Prostate gland (tissue), 2 donors: ENCODE data around the gene PROX2. TPM values are rescaled to one million over a fixed set of nuclear protein-coding genes. Genes with fewer than 3 reads are reported as not detected.

Experiments
- DNase-seq: peaks from one replicate; pipeline ENCODE4 v3.0.0-alpha.2; 2019; ENCODE audit warnings: low spot score
- H3K27ac ChIP-seq, 2 donors: fragments of 200-600 bp; sonication (generic); 2 replicates each; pipeline ENCODE4 v1.5.1; 2017 to 2019
- H3K27me3 ChIP-seq: fragments of 200-600 bp; sonication (generic); replicated peaks from 2 replicates; pipeline ENCODE4 v1.5.1; 2019; ENCODE audit not compliant: insufficient read depth
- H3K36me3 ChIP-seq, 2 donors: fragments of 200-600 bp; sonication (generic); 1 replicate in 1 of 2; 2 replicates in 1 of 2; pipeline versions ENCODE4 v1.5.1 to v1.8.1; 2017 to 2019
- H3K4me1 ChIP-seq: fragments of 200-600 bp; sonication (generic); replicated peaks from 2 replicates; pipeline ENCODE4 v1.5.1; 2019
- H3K4me3 ChIP-seq, 2 donors: fragments of 200-600 bp; sonication (generic); 2 replicates each; pipeline ENCODE4 v1.5.1; 2017 to 2019
- H3K9me3 ChIP-seq: fragments of 200-600 bp; sonication (generic); 2 replicates; pipeline ENCODE4 v1.5.1; 2017
- CTCF ChIP-seq, 4 experiments: fragments of 200-600 bp in 2 of 4; fragments of 450-650 bp in 2 of 4; sonication (generic) in 2 of 4; IDR thresholded peaks; 1 replicate in 3 of 4; 2 replicates in 1 of 4; pipeline ENCODE4 v1.5.1; 2016 to 2019; ENCODE audit warnings: antibody characterized with exemption in 4 of 4, mild to moderate bottlenecking in 2 of 4, moderate library complexity in 2 of 4
- POLR2A ChIP-seq: fragments of 450-650 bp; IDR thresholded peaks from one replicate; pipeline ENCODE4 v1.6.1; 2016; ENCODE audit warnings: antibody characterized with exemption, mild to moderate bottlenecking
- POLR2AphosphoS5 ChIP-seq: sonication (generic); formaldehyde crosslinking; IDR thresholded peaks from one replicate; pipeline ENCODE4 v1.6.1; 2017; ENCODE audit warnings: antibody characterized with exemption
- whole genome bisulfite sequencing: methylation state at CpG from one replicate; pipeline ENCODE4 v1.1.5; 2018; 5-methylcytosine and 5-hydroxymethylcytosine counted together
- intact Hi-C: fragments of 100-400 bp; cut with DNase I; formaldehyde crosslinking; loops from one replicate; pipeline ENCODE4 v1.14.2; 2022
- total RNA-seq, 2 donors: library from RNA; depleted of rRNA; stranded (reverse); fragments of >200 nt; gene quantifications; one replicate each; pipeline ENCODE4 v1.1.0, GENCODE V29; 2016

PROX2 gene
- total RNA-seq, 2 donors from 2014 or later, result not detected

GRCh38 chr14:74868739-74869138 lies 7.2 kb downstream of the PROX2 start:
- DNase-seq, result no peak
- Histone ChIP-seq H3K27me3 (no peaks in the 10 kb centered on the region), H3K27ac (no peak overlapping the region), H3K36me3 (no peaks in the 10 kb centered on the region), H3K9me3 (no peaks in the 10 kb centered on the region), H3K4me1 (no peaks in the 10 kb centered on the region), H3K4me3 (no peak overlapping the region)
- 90% methylated on average over 8 of the region's 8 CpGs for WGBS
- intact Hi-C loops, result no loop called here
- TF ChIP-seq POLR2AphosphoS5, result no peak
- no peak for TF ChIP-seq CTCF (IDR thresholded peaks at IDR 0.05)
- TF ChIP-seq POLR2A, result no peak

- H3K27ac ChIP-seq, result no peak overlapping the region
- no peaks in the 10 kb centered on the region for H3K36me3 ChIP-seq
- TF ChIP-seq CTCF (IDR thresholded peaks at IDR 0.05), result no peak
- no peaks in the 10 kb centered on the region for H3K9me3 ChIP-seq
- H3K27me3 ChIP-seq, result no peaks in the 10 kb centered on the region
- H3K4me1 ChIP-seq, result no peaks in the 10 kb centered on the region
- WGBS, result 57% methylated on average over 5 of the region's 5 CpGs
- no peak overlapping the region for H3K4me3 ChIP-seq
- intact Hi-C loops, result no loop called here
- no peak for DNase-seq
These were observed 8.3 kb downstream of the PROX2 start for GRCh38 chr14:74867673-74868072.

GRCh38 chr14:74866708-74867389 lies 9.1 kb downstream of the PROX2 start:
- Histone ChIP-seq H3K4me3 (no peak overlapping the region), H3K27ac (no peak overlapping the region), H3K4me1 (no peaks in the 10 kb centered on the region), H3K9me3 (no peaks in the 10 kb centered on the region), H3K36me3 (no peaks in the 10 kb centered on the region), H3K27me3 (no peaks in the 10 kb centered on the region)
- DNase-seq, result no peak
- intact Hi-C loops, result no loop called here
- 81% methylated on average over 3 of the region's 3 CpGs for WGBS
- TF ChIP-seq POLR2AphosphoS5 (no peak), POLR2A (no peak), CTCF (IDR thresholded peaks at IDR 0.05) (no peak)

- DNase-seq, result no peak
- H3K27ac ChIP-seq, result no peak overlapping the region
- 87% methylated on average over 5 of the region's 5 CpGs for WGBS
- H3K27me3 ChIP-seq, result no peaks in the 10 kb centered on the region
- H3K4me1 ChIP-seq, result no peaks in the 10 kb centered on the region
- intact Hi-C loops, result no loop called here
- TF ChIP-seq CTCF (IDR thresholded peaks at IDR 0.05) (no peak), POLR2A (no peak), POLR2AphosphoS5 (no peak)
- no peak overlapping the region for H3K4me3 ChIP-seq
- H3K36me3 ChIP-seq, result no peaks in the 10 kb centered on the region
- H3K9me3 ChIP-seq, result no peaks in the 10 kb centered on the region
These were observed 10.8 kb downstream of the PROX2 start for GRCh38 chr14:74865156-74865555.

- no peak overlapping the region for H3K4me3 ChIP-seq
- DNase-seq, result no peak
- H3K9me3 ChIP-seq, result no peaks in the 10 kb centered on the region
- WGBS, result 64% methylated on average over 9 of the region's 9 CpGs
- no peak overlapping the region for H3K27ac ChIP-seq
- no peaks in the 10 kb centered on the region for H3K4me1 ChIP-seq
- no peaks in the 10 kb centered on the region for H3K27me3 ChIP-seq
- intact Hi-C loops, result loop anchor here (5.0 kb wide), 1 partner anchor 223 kb away; no protein-coding TSS in a partner anchor
- no peak for TF ChIP-seq CTCF (IDR thresholded peaks at IDR 0.05)
- TF ChIP-seq POLR2AphosphoS5, result no peak
- no peak for TF ChIP-seq POLR2A
- H3K36me3 ChIP-seq, result no peaks in the 10 kb centered on the region
These were observed 11.7 kb downstream of the PROX2 start for GRCh38 chr14:74864198-74864597.
